Measurements from ENCODE around the gene NT5C1A.

Gene NT5C1A

DNA sequence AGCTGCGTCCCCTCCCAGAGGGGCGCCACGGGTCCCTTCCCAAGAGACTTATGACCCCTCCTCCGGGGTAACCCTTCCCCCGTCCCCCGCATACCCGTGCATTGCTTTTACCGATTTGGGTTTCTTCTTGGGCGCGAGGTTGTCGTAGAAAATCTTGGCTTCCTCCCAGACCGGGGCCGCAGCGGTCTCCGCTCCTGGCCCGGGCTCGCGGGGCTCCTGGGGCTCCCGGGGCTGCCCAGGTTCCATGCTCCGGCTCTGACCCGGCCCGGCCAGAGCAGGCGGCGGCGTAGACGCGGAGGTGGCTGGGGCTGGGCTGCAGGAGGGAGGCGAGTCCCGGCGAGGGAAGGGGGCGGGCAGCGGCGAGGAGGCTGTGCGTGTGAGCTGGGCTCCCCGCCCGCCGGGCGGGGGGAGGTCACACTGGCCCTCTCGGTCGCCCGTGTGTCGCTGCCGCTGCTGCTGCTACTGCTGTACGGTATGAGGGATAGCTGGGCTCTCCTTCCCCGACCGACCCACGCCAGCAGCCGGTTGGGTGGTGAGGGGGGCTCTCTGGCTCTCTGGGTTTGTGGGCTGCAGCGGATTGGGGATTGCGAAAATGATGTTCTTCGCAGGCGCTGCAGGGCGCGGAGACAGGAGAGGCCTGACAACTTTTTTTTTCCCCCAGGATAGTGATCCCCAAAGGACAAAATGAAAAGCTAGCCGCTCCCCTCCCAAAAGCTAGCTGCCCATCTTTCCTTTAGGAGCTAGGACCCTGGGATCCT, at the start of gene NT5C1A:
Gene NT5C1A (minus strand): TSS at position 315 of the 758 bp plus-strand sequence. CDS start 69 bp downstream, at position 246.
- DNase-seq = no peak

DNA sequence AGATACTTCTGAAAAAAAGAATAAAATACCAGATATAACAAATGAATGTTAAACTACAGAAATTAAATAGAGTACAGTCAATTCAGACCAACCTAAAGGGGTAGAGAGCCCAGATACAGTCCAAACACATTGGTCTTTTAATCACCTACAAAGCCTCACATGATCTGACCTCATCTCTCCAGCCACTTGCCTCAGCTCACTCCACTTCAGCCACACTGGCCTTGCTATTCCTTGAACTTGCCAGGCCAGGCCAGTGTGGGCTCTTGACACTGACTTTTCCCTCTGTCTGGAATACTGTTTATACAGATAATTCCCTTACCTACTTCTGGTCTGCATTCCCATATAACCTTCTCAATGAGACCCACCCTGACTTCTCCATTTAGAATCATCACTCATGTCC, 49.8 kb upstream of the NT5C1A start:
- DNase-seq = no peak

GRCh38 chr1:39720094-39720999, 48.4 kb upstream of the NT5C1A start:
- peak; percentile 46 for DNase-seq

- DNase-seq = no peak
Measured at GRCh38 chr1:39717809-39718208, 45.9 kb upstream of the NT5C1A start.

- no peak for DNase-seq
Measured at GRCh38 chr1:39713557-39713956, 41.6 kb upstream of the NT5C1A start.

DNA sequence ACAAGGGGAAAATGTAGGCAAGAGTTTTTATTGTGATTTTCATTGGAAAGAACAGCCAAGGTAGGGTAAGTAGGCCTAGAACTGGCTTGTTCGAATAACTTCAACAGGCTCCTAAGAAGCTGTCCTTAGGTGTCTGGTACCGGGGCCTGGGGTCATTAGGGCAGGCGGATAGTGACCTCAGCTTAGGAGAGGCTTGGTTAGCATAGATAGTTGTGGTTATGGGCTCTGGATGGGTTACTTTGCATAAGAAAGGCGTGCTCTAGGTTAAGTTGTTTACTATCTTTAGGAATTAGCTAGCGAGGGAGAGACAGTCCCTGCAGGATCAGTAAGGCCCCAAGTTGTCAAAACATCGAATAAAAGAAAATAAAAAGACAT, 40.0 kb upstream of the NT5C1A start:
- DNase-seq = no peak

DNA sequence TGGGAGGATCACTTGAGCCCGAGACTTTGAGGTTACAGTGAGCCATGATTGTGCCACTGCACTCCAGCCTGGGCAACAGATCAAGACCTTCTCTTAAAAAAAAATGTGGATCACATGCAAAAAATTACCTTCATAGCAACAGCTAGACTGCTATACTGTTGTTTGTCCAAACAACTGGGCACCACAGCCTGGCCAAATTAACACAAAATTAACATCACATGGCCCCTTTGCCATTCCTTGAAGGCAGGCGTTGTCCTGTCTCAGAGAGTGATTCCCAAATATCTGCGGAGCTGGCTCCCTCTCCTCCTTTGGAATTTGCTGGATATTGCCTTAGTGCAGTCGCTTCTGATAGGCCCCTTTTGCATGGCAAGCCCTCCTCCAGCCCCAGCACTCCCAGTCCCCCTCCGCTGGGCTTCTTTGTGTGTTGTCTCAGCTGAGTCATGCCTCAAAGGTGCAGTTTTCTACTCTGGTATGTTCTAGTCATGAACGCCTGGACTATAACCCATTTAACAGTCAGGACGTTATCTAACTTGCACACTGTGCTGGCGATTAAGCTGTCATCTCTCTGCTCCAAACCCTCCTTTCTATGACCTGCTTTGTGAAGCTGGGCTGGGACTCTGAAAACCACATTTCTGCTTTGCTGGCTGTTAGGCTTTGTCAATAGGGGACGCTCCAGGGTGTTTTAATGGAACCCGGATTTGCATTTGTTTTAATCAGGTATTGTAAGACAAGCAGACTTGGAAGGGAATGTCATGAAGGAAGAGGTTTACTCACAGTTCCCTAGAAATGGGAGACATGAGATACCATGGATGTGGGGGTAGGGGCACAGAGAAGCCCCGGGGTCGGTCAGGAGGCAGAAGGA, 39.4 kb upstream of the NT5C1A start:
- no peak for DNase-seq

DNA sequence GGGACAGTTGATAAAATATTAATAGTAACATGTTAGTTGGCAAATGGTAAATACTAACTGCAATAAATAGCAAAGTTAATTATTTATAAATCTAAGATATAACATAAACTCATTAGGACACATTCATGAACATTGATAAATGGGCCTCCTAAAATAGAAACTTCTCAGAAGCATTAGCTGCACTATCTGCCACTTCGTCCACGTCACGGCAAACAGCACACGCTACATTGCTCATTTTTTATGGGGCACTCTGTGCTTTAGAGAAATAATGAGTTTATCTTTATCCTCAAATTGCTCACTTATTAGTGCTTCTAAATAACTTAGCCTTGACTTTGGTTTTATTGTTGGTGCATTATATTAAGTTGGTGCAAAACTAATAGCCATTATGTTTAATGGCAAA, 35.6 kb upstream of the NT5C1A start:
- no peak for DNase-seq

- no peak for DNase-seq
Measured at GRCh38 chr1:39704757-39705156, 32.9 kb upstream of the NT5C1A start.

- DNase-seq = peak; percentile 96
Measured at GRCh38 chr1:39701049-39701439, 29.1 kb upstream of the NT5C1A start.

- DNase-seq = no peak
Measured at GRCh38 chr1:39700348-39700747, 28.4 kb upstream of the NT5C1A start.

DNA sequence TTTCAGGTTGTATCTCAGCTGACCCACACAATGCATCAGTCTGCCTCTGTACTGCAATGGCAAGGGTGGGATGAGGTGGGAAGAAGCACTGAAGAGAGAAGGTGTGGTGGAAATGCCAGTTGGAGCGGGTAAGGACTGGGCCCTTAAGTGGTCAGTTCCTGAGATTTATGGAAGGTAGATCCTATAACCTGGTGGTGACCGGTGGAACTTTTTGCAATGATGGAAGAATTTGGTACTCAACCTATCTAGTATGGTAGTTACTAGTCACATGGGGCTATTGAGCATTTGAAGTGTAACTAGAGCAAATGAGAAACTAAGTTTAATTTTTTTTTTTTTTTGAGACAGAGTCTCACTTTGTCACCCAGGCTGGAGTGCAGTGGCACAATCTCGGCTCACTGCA, 27.5 kb upstream of the NT5C1A start:
- no peak for DNase-seq

GRCh38 chr1:39698568-39698967, 26.7 kb upstream of the NT5C1A start:
- no peak for DNase-seq

GRCh38 chr1:39696448-39696847, 24.5 kb upstream of the NT5C1A start:
- no peak for DNase-seq

DNA sequence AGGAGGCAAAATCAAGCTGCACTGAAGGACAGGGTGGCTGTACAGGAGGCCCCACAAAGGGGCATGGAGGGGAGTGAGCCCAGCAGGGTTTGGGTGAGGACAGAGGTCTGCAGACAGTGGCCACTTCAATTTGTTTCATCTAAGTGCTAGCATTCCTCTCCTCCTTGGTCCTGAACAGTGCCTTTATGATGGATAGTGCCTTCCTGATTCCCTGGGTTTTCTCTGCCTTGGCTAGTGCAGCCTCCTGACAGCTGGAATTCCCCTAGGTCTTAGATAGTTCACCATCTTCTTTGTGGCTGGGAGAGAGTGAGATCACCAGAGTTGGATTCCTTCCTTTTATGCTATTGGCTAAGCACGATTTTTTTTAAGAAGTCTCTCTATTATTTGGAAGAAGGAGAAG, 23.1 kb upstream of the NT5C1A start:
- no peak for DNase-seq

DNA sequence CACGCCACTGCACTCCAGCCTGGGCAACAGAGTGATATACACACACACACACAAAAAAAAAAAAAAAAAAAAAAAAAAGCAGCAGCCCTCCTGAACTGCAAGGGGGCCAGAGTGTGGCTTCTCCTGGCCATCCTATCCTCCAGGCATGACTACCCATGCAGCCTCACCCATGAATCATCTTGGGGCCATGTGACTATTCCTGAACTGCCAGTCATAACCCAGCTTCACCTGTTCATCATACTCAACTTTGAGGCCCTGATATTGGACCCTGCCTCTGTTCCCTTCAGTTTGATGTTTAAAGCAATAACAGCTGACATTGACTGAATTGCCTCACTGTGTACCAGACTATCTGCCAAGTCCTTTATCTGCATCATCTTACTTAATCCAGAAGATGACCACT, 22.1 kb upstream of the NT5C1A start:
- no peak for DNase-seq

GRCh38 chr1:39692152-39693074, 20.5 kb upstream of the NT5C1A start:
- peak; percentile 55 for DNase-seq

DNA sequence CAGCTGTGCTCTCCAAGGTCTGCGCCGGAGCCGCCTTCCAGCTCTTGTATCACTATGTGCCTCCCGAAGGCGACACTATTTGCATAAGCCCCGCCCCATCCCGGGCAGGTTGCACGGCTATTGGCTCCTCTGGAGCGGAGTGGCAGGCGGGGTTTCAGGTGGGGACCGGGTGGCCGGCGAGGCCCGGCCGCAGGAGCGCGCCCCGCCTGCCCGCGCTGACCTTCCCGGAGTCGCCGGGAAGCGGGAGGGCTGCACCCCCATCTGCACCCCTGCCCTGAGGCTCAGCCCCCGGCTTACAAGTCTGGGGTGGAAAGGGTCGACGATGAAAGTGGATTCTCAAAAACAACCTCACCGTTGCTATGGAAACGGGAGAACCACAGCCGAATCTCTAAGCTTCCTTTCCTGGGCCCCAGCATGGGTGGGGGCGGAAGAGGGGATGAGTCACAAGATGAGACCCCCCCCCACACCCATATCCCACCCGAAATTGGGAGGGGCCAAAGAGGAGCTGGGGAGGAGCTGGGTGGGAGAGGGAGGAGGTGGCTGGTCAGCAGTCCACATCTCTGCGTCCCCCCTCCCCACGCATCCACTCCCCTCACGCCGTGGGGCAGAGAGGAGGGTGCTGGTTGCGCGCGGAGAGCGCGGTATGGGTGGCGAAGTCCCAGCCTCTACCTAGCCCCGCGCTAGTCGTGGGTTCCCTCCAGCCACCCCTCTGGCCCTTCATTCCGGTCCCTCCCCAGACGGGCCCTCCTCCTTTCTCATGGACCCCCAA, 19.7 kb upstream of the NT5C1A start, which contains the start of gene HPCAL4:
Gene HPCAL4 (minus strand): TSS at position 51 of the 769 bp plus-strand sequence. CDS start 6,830 bp downstream, outside the sequence.
- DNase-seq = peak; percentile 93

- no peak for DNase-seq
Measured at GRCh38 chr1:39690794-39691382, 19.0 kb upstream of the NT5C1A start.

- DNase-seq = no peak
Measured at GRCh38 chr1:39690225-39690624, 18.3 kb upstream of the NT5C1A start.

DNA sequence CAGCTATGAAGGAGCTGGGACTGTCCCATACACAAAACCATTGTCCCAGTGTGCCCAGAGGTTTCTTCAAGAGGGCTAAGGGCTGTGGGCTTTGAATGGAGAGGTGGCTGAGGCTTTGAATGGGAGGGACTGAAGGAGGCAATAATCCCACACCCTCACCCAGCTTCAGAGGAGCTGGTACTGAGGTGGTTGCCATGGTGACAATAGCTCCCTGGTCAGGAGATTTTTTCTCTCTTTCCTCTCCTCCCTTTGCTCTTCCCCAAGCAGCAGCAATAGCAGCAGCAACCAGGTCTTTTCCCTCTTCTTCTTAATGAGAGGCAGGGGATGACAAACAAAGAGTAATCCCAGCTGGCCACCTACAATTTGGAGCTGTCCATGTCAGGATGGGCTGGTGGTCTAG, 17.7 kb upstream of the NT5C1A start:
- DNase-seq = no peak

Measured in DMS79 (cell line).